H1 (cell line): ENCODE measurements around the gene STX11.

ENCODE experiments used
- CBX5 ChIP-seq: fragments of 300-800, 300-1000 bp; sonication (generic); IDR thresholded peaks from 2 replicates; pipeline ENCODE4 v1.7.1; 2016; ENCODE audit warnings: antibody characterized with exemption, low read length, low read depth
- CHD2 ChIP-seq: IDR thresholded peaks from 2 replicates; pipeline ENCODE4 v1.6.1; 2012; ENCODE audit warnings: low read length, improper control_type of control experiment
- CTCF ChIP-seq, 3 experiments: IDR thresholded peaks; 1 replicate in 2 of 3; 2 replicates in 1 of 3; pipeline versions ENCODE4 v1.5.1 to v1.6.1; 2011; ENCODE audit warnings: low read length in 3 of 3, mild to moderate bottlenecking in 3 of 3, inconsistent platforms in 2 of 3, low read depth in 1 of 3, moderate library complexity in 1 of 3; ENCODE audit not compliant: insufficient read depth in 1 of 3; ENCODE audit errors: control extremely low read depth in 1 of 3
- FOSL1 ChIP-seq: IDR thresholded peaks from 2 replicates; pipeline ENCODE4 v1.6.1; 2011; ENCODE audit warnings: mild to moderate bottlenecking, low read depth, low read length, moderate library complexity; ENCODE audit not compliant: insufficient read depth
- GTF2F1 ChIP-seq: IDR thresholded peaks from 2 replicates; pipeline ENCODE4 v1.6.1; 2012; ENCODE audit warnings: low read depth, low read length, improper control_type of control experiment, borderline replicate concordance
- JUND ChIP-seq: IDR thresholded peaks from 2 replicates; pipeline ENCODE4 v1.6.1; 2011; ENCODE audit warnings: mild to moderate bottlenecking, improper control_type of control experiment, low read length
- KDM4A ChIP-seq: IDR thresholded peaks from one replicate; pipeline ENCODE4 v1.7.1; 2012; ENCODE audit warnings: low read depth, mild to moderate bottlenecking, moderate library complexity, low read length, inconsistent platforms; ENCODE audit not compliant: severe bottlenecking
- POLR2A ChIP-seq, 2 experiments: IDR thresholded peaks; 1 replicate in 1 of 2; 2 replicates in 1 of 2; pipeline ENCODE4 v1.6.1; 2011; ENCODE audit warnings: low read depth in 2 of 2, low read length in 2 of 2, mild to moderate bottlenecking in 2 of 2; ENCODE audit errors: control extremely low read depth in 1 of 2
- POLR2AphosphoS5 ChIP-seq: IDR thresholded peaks from 2 replicates; pipeline ENCODE4 v1.6.1; 2011; ENCODE audit warnings: low read depth, low read length
- SRF ChIP-seq: IDR thresholded peaks from 2 replicates; pipeline ENCODE4 v1.6.1; 2011; ENCODE audit warnings: mild to moderate bottlenecking, low read depth, low read length, moderate library complexity
- TCF12 ChIP-seq: IDR thresholded peaks from 2 replicates; pipeline ENCODE4 v1.6.1; 2011; ENCODE audit warnings: low read depth, mild to moderate bottlenecking, low read length

- TF ChIP-seq CTCF (IDR thresholded peaks at IDR 0.05; ENCODE audit: control extremely low read depth in 1 of 3, insufficient read depth in 1 of 3, low read depth in 1 of 3, low read length in 3 of 3): no peak
- TF ChIP-seq FOSL1: no peak
- TF ChIP-seq JUND: no peak
- TF ChIP-seq KDM4A: no peak
- no peak for TF ChIP-seq GTF2F1
- no peak for TF ChIP-seq SRF
- TF ChIP-seq POLR2A (IDR thresholded peaks at IDR 0.05; ENCODE audit: control extremely low read depth in 1 of 2, low read depth in 2 of 2, low read length in 2 of 2): no peak
- no peak for TF ChIP-seq POLR2AphosphoS5
- TF ChIP-seq CBX5: no peak
- no peak for TF ChIP-seq TCF12
- no peak for TF ChIP-seq CHD2
Measured at GRCh38 chr6:144211160-144211559, 60.8 kb downstream of the STX11 start.
